PC-3 (cell line): ENCODE data around the gene PTN. TPM values are rescaled to one million over a fixed set of nuclear protein-coding genes. Genes with fewer than 3 reads are reported as not detected.

Source experiments
- ATAC-seq: fragments of 200-7000 bp; cut with Tn5 transposase; 2 replicates; pipeline ENCODE4 v1.9.1; 2020; ENCODE audit warnings: mild to moderate bottlenecking, moderate library complexity
- BruUV-seq: library from RNA; stranded (reverse); fragments of 400-500 nt; replicated peaks from 2 replicates; lab custom pipeline; 2021; lab: Mats Ljungman, UMichigan
- CTCF ChIA-PET: fragments of 300-600 bp; sonication (Branson Sonifier 250); formaldehyde crosslinking; loops from one replicate; lab custom pipeline; 2022; ENCODE audit warnings: antibody characterized with exemption; lab: Charles Lee
- POLR2A ChIA-PET: fragments of 300-600 bp; sonication (Branson Sonifier 250); formaldehyde crosslinking; loops from one replicate; lab custom pipeline; 2022; ENCODE audit warnings: antibody characterized with exemption; ENCODE audit not compliant: unreplicated experiment; lab: Charles Lee
- DNase-seq: peaks from one replicate; pipeline ENCODE4 v3.0.0-alpha.2; 2015
- H2AFZ ChIP-seq: fragments of 300-600 bp; sonication (generic); 2 replicates; pipeline ENCODE4 v1.6.0; 2016; ENCODE audit warnings: antibody characterized with exemption, low read length
- H3F3A ChIP-seq: fragments of 300-600 bp; sonication (generic); one replicate; pipeline ENCODE4 v1.6.0; 2017; ENCODE audit warnings: antibody characterized with exemption, low read length, control low read depth, mild to moderate bottlenecking; ENCODE audit not compliant: unreplicated experiment
- H3K27ac ChIP-seq: fragments of 300-600 bp; sonication (generic); 2 replicates; pipeline ENCODE4 v1.5.1; 2016; ENCODE audit warnings: mild to moderate bottlenecking, low read length
- H3K27me3 ChIP-seq: fragments of 300-600 bp; sonication (generic); 2 replicates; pipeline ENCODE4 v1.6.1; 2016; ENCODE audit warnings: low read length, mixed read lengths
- H3K36me3 ChIP-seq: fragments of 300-600 bp; sonication (generic); 2 replicates; pipeline ENCODE4 v1.6.1; 2016; ENCODE audit warnings: low read depth, mixed run types, low read length, mixed read lengths
- H3K4me1 ChIP-seq: fragments of 300-600 bp; sonication (generic); 2 replicates; pipeline ENCODE4 v1.5.1; 2016; ENCODE audit warnings: low read length; ENCODE audit not compliant: insufficient read depth
- H3K4me2 ChIP-seq: fragments of 300-600 bp; sonication (generic); 2 replicates; pipeline ENCODE4 v1.6.0; 2016; ENCODE audit warnings: low read length
- H3K4me3 ChIP-seq: fragments of 300-600 bp; sonication (generic); 2 replicates; pipeline ENCODE4 v1.5.1; 2016; ENCODE audit warnings: mild to moderate bottlenecking, low read length, mixed read lengths
- H3K79me2 ChIP-seq: fragments of 300-600 bp; sonication (generic); 2 replicates; pipeline ENCODE4 v1.6.1; 2017; ENCODE audit warnings: low read length, mixed read lengths
- H3K9ac ChIP-seq: fragments of 300-600 bp; sonication (generic); 2 replicates; pipeline ENCODE4 v1.6.0; 2016; ENCODE audit warnings: mild to moderate bottlenecking, low read length
- H3K9me2 ChIP-seq: fragments of 300-600 bp; sonication (generic); replicated peaks from 2 replicates; pipeline ENCODE4 v1.6.1; 2016; ENCODE audit warnings: mixed run types, low read length, mixed read lengths
- H3K9me3 ChIP-seq: fragments of 300-600 bp; sonication (generic); 2 replicates; pipeline ENCODE4 v1.6.1; 2016; ENCODE audit warnings: low read length, mixed read lengths
- H4K20me1 ChIP-seq: fragments of 300-600 bp; sonication (generic); 2 replicates; pipeline ENCODE4 v1.6.1; 2016; ENCODE audit warnings: low read length, mixed read lengths
- CTCF ChIP-seq: fragments of 300-600 bp; sonication (generic); conservative IDR thresholded peaks from 2 replicates; pipeline ENCODE4 v1.5.1; 2017; ENCODE audit warnings: antibody characterized with exemption, low read depth, mild to moderate bottlenecking, low read length
- EZH2 ChIP-seq: fragments of 300-600 bp; sonication (generic); IDR thresholded peaks from one replicate; pipeline ENCODE4 v1.6.1; 2017; ENCODE audit warnings: antibody characterized with exemption, mild to moderate bottlenecking, low read length; ENCODE audit not compliant: unreplicated experiment
- EZH2phosphoT487 ChIP-seq: fragments of 300-600 bp; sonication (generic); IDR thresholded peaks from 2 replicates; pipeline ENCODE4 v1.6.1; 2018; ENCODE audit warnings: mild to moderate bottlenecking, antibody characterized with exemption, low read length, borderline replicate concordance
- intact Hi-C: fragments of 100-400 bp; cut with micrococcal nuclease; formaldehyde crosslinking; loops from 2 replicates; pipeline ENCODE4 v1.9.0; 2023
- total RNA-seq: library from RNA; depleted of rRNA; stranded (reverse); fragments of >200 nt; gene quantifications from 2 replicates; pipeline ENCODE4 v1.2.3, GENCODE V29; 2014

Gene PTN
- total RNA-seq, 1 experiment from 2014 or later = 0.07 TPM

GRCh38 chr7:137316648-137317353, 26.7 kb downstream of the PTN start:
- Histone ChIP-seq H3K9me2 (no peaks in the 10 kb centered on the region), H3K4me2 (no peak overlapping the region), H3K9me3 (no peaks in the 10 kb centered on the region), H3K36me3 (no peaks in the 10 kb centered on the region), H4K20me1 (no peaks in the 10 kb centered on the region), H3F3A (no peaks in the 10 kb centered on the region), H2AFZ (no peak overlapping the region), H3K4me3 (no peak overlapping the region), H3K79me2 (no peaks in the 10 kb centered on the region), H3K4me1 (no peaks in the 10 kb centered on the region), H3K9ac (no peak overlapping the region), H3K27me3 (peaks cover 54% of the 10 kb centered on the region), H3K27ac (no peak overlapping the region)
- CTCF ChIA-PET = no interaction called here
- POLR2A ChIA-PET = no interaction called here
- TF ChIP-seq CTCF = no peak
- no peak for TF ChIP-seq EZH2phosphoT487
- TF ChIP-seq EZH2 = no peak
- no peak for DNase-seq
- intact Hi-C loops = no loop called here
- BruUV-seq = no TSS peak
- no peak for ATAC-seq

DNA sequence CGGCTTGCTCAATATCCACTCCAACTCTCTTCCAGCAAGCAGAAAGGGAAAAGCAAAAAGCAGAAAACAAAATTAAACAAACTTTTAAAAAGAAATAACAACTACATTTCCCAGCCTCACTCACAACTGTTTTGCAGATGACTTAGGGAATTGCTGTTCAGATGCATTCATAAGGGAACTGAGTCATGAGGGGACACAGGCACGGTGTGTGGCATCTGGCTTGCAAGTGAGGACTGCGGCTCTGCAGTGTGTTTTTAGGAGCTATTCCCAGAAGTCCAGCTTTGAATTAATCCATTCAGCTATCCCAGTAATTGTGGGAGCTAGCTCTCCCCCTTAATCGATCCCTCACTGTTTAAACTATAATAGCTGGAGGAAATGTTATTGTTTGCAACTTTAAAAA, 30.3 kb downstream of the PTN start:
- DNase-seq (no peak), ATAC-seq (no peak)
- no peaks in the 10 kb centered on the region for H3K36me3 ChIP-seq
- no peaks in the 10 kb centered on the region for H3K79me2 ChIP-seq
- no peaks in the 10 kb centered on the region for H3K4me1 ChIP-seq
- no peak overlapping the region for H3K27ac ChIP-seq
- H3K9ac ChIP-seq = no peak overlapping the region
- H3K4me2 ChIP-seq = no peak overlapping the region
- H3K27me3 ChIP-seq = peaks cover 23% of the 10 kb centered on the region
- H3K4me3 ChIP-seq = no peak overlapping the region
- CTCF ChIA-PET = no interaction called here
- H4K20me1 ChIP-seq = no peaks in the 10 kb centered on the region
- no peaks in the 10 kb centered on the region for H3F3A ChIP-seq
- H3K9me3 ChIP-seq = no peaks in the 10 kb centered on the region
- BruUV-seq = no TSS peak
- no peak for TF ChIP-seq EZH2
- no peak for TF ChIP-seq CTCF
- TF ChIP-seq EZH2phosphoT487 = no peak
- intact Hi-C loops = no loop called here
- no peak overlapping the region for H2AFZ ChIP-seq
- POLR2A ChIA-PET = no interaction called here
- no peaks in the 10 kb centered on the region for H3K9me2 ChIP-seq

GRCh38 chr7:137306748-137307147, 36.8 kb downstream of the PTN start:
- Histone ChIP-seq H3K4me3 (no peak overlapping the region), H4K20me1 (no peaks in the 10 kb centered on the region), H2AFZ (no peak overlapping the region), H3K27ac (no peak overlapping the region), H3K9me3 (no peaks in the 10 kb centered on the region), H3K79me2 (no peaks in the 10 kb centered on the region), H3K9ac (no peak overlapping the region), H3K27me3 (peaks cover 14% of the 10 kb centered on the region), H3K4me2 (no peak overlapping the region), H3K9me2 (no peaks in the 10 kb centered on the region), H3K36me3 (no peaks in the 10 kb centered on the region), H3K4me1 (no peaks in the 10 kb centered on the region), H3F3A (no peaks in the 10 kb centered on the region)
- TF ChIP-seq EZH2 (no peak), CTCF (no peak), EZH2phosphoT487 (no peak)
- BruUV-seq = no TSS peak
- CTCF ChIA-PET = no interaction called here
- intact Hi-C loops = no loop called here
- ATAC-seq (no peak), DNase-seq (no peak)
- POLR2A ChIA-PET = no interaction called here
